KG1 (cell line): ENCODE measurements around the gene PHAX.
"Not testable (repeated sequence)": the region's sequence is repeated elsewhere in the genome, so short reads cannot be mapped to it uniquely, and the experiment has no call there.

Source experiments
- DNase-seq: peaks from one replicate; lab custom pipeline; 2025; lab: John Stamatoyannopoulos, UW

Gene PHAX

DNA sequence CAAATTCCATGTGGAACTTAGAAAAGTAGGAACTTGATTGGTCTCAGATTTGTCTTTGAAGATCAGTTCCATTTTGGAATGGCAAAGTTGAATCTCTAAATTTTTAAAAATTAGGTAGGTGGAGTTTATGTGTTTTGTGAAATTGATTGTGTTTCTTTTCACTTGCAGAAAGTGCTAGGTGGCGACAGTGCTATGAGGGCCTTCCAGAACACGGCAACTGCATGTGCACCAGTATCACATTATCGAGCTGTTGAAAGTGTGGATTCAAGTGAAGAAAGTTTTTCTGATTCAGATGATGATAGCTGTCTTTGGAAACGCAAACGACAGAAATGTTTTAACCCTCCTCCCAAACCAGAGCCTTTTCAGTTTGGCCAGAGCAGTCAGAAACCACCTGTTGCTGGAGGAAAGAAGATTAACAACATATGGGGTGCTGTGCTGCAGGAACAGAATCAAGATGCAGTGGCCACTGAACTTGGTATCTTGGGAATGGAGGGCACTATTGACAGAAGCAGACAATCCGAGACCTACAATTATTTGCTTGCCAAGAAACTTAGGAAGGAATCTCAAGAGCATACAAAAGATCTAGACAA is 2.8 kb downstream of the PHAX start:
- no peak for DNase-seq

DNA sequence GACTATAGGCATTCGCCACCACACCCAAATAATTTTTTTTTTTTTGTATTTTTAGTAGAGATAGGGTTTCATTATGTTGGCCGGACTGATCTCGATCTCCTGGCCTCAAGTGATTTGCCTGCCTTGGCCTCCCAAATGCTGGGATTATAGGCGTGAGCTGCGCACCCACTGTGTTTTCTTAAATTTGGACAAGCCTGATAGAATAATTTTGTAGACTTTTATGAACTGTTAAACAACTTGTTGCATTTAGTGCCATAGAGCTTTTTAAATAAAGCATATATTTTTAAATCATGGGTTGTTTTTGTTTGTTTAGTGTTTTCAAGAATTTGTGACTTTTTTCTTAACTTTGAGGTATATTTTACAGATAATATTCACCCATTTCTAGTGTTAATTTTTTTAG is 4.8 kb downstream of the PHAX start:
- DNase-seq = no peak

DNA sequence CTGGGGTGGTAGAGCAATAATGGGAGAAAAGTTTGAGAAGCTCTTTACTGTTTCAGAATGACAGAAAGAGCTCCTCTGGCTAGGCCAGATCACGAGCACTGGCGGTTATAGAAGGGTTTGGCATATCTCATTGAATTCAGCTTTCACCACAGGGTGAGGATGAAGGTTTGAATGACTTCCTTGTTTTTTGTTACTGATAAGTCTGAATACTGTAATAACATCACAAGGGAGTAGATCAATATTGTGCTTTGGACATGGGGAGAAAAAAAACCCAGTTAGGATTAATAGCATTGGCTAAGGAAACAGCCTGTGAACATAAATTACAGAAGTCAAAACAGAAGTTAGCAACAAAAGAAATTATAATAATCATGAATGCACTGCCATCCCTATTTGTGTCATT is 9.4 kb downstream of the PHAX start:
- DNase-seq = no peak

DNA sequence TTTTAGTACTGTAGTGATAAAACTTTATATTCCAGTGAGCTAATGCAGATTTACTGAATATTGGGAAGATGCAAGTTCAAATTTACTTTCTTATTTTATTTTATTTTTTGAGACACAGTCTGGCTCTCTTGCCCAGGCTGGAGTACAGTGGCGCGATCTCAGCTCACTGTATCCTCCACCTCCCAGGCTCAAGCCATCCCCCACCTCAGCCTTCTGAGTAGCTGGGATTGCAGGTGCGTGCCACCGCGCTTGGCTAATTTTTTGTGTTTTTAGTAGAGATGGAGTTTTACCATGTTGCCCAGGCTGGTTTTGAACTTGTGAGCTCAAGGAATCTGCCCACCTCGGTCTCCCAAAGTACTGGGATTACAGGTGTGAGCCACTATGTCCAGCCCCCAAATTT is 9.9 kb downstream of the PHAX start:
- no peak for DNase-seq

DNA sequence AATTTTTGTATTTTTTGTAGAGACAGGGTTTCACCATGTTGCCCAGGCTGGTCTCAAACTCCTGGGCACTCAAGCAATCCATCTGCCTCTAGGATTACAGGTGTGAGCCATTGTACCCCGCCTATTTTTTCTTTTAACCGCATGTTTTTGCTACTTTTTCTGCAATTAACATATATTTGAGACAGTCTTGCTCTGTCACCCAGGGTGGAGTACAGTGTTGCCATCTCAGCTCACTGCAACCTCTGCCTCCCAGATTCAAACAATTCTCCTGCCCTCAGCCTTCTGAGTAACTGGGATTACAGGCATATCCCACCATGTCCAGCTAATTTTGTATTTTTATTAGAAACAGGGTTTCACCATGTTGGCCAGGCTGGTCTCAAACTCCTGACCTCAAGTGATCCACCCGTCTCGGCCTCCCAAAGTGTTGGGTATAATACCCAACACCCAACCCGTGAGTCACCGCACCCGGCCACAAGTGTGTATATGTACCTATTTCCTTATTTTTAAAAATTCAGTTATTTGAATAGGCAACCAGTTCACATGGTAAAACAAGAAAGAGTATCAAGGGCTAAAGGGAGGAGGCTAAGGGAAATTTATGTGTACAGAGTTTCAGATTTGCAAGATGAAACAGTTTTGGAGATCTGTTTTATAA is 13.3 kb downstream of the PHAX start:
- no peak for DNase-seq

DNA sequence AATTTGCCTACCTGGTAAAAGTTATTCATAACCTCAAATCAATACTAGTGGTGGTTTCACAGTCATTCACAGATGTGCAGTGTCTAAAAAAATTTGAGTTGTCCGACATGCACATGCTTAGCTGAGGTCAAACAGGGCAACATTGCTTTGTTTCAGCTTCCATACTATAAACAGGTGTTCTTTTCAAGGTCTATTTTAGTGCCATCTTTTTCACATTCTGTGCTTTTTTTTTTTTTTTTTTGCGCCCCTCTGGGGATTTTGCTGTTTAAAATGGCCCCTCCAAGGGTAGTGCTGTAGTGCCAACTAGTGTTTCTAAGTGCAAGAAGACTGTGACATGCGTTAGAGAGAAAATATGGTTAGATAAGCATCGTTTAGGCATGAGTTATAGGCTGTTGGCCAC is 14.5 kb downstream of the PHAX start:
- DNase-seq = no peak

DNA sequence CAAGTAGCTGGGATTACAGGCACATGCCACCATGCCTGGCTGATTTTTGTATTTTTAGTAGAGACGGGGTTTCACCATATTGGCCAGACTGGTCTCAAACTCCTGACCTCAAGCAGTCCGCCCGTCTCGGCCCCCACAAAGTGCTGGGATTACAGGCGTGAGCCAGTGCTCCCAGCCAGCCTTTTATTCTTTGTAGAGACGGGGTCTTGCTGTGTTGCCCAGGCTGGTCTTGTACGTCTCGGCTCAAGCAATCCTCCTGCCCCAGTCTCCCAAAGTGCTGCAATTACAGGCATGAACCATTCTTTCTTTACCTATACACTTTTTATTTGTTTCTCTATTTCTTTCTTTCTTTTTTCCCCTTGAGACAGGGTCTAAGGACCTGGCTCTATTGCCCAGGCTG is 16.9 kb downstream of the PHAX start:
- not testable (repeated sequence) for DNase-seq

DNA sequence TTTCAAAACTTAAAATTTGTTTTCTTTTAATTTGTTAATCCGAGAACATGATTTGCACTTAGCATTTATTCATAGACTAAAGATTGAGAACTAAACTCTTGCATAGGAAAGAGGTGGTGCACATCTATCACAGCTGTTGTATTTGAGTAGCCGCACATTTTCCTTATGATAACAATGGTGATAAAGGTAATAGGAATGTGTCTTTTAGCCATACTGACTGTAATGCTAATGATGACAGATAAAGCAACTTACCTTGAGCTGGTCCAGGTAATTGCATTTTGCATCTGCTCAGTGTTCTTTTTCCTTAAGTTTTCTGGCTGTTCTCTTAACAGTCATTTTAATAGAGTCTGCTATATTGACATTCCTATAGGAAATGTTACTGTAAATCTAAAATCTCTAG is 19.0 kb downstream of the PHAX start:
- no peak for DNase-seq

DNA sequence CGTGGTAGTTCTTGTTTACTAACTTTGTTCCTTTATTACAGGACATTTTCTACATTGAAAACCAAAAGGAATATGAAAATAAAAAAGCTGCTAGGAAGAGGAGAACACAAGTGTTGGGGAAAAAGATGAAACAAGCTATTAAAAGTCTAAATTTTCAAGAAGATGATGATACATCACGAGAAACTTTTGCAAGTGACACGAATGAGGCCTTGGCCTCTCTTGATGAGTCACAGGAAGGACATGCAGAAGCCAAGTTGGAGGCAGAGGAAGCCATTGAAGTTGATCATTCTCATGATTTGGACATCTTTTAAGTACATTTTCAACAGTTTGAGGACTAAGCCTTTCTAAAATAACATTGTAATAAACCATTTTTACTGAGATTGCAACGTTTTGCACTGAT is 23.8 kb downstream of the PHAX start:
- DNase-seq = no peak

DNA sequence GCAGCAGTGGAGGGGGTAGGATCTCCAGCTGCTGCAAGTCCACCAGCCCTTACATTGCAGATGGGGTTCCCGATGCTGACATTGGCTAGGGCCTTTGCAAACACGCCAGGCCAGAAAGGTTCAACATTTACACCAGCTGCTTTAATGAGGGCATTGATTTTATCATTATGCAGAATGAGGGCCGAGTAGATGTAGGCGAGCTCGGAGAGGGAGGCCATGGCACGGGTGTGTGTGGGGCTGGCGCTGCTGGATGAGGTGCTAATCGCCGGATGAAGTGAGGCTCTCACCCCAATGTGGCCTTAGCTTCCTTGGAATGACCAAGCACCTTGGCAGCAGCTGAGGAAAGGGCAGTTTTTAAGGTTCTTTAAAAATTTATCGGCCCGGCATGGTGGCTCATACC is 27.4 kb downstream of the PHAX start:
- no peak for DNase-seq

DNA sequence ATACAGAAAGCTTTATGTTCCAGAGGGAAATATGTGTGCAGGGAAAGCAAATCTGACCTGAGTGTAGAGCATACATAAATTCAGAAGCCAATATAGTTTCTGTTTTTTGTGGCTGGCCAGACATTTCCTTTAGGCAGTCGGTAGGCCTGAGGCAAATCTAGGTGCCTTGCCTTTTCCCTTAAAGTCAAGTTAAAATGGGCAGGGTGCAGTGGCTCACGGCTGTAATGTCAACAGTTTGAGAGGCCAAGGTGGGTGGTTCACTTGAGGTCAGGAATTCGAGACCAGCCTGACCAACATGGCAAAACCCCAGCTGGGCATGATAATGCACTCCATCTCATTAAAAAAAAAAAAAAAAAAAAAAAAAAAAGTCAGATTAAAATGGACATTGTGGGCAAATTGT is 31.2 kb downstream of the PHAX start:
- no peak for DNase-seq

DNA sequence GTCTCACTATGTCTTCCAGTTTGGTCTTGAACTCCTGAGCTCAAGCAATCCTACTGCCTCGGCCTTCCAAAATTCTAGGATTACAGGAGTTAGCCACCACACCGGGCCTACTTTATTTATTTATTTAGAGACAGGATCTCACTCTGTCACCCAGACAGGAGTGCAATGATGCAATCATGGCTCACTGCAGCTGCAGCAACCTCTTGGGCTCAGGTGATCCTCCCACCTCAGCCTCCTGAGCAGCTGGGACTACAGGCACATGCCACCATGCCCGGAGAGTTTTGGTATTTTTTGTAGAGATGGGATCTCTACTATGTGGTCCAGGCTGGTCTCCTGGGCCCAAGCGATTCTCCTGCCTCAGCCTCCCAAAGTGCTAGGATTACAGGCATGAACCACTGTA is 32.8 kb downstream of the PHAX start:
- DNase-seq = no peak

DNA sequence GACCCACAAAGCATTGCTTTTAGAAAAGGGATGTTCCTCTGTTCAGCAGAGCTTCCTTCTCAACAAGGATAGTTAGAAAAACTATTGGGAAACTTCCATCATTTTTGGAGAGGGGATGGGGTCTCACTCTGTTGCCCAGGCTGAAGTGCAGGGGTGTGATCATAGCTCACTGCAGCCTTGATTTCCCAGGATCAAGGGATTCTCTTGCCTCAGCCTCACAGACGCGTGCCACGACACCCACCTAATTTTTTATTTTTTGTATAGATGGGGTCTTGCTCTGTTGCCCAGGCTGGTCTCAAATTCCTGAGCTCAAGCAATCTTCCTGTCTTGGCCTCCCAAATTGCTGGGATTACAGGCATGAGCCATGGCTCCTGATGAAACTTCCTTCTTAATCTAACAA is 34.8 kb downstream of the PHAX start:
- DNase-seq = no peak

DNA sequence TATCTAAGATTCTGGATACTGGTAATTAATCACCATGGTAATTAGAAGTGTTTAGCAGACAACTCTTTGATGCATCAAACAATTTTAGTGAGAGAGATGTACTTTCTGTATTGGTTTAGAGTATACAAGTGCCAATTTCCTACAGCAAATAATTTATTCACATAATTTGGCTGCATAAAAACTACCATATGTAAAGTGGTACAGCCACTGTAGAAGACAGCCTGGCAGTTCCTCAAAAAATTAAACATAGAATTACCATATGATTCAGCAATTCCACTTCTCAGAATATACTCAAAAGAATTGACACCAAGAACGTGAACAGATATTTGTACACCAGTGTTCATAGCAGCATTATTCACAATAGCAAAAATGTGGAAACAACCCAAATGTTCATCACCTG is 36.2 kb downstream of the PHAX start:
- DNase-seq = no peak

DNA sequence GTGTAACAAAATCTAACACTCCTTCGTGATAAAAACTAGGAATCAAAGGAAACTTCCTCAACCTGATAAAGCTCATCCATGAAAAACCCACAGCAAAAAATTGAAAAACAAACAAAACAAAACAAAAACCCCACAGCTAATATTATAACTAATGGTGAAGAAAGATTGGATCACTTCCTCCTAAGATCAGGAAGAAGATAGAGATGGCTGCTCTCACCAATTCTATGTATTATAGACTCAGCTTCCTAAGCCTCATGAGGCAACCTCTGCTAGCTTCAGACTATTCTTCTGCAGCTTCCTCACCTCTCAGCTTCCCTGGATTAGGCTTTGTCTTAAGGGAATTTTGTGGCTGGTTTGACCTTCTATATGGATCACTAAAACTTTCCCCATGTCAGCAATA is 40.1 kb downstream of the PHAX start:
- DNase-seq = no peak

DNA sequence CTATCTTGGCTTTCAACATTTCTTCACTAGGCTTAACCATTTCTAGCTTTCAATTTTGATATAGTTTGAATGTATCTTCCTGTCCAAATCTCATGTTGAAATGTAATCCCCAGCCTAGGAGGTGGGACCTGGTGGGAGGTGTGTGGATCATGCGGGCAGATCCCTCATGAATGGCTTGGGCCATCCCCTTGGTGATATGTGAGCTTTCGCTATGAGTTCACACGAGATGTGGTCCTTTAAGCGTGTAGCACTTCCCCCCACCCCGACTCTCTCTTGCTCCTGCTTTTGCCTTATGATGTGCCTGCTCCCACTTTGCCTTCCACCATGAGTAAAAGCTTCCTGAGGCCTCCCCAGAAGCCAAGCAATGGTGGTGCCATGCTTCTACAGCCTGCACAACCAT is 40.6 kb downstream of the PHAX start:
- no peak for DNase-seq

DNA sequence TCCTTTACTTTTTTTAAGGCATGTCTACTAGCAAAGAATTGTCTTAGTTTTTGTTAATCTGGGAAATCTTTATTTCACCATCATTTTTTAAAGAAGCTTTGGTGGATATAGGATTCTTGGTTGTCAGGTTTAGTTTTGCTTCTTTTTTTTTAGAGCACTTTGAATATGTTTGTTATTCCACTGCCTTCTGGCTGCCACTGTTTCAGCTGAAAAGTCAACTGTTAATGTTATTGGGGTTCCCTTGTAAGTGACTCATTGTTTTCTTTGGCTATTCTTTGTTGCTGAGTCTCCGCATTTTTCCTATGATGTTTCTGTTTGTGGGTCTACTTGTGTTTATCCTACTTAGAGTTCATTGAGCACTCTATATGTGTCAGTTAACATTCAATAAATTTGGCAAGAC is 44.4 kb downstream of the PHAX start:
- no peak for DNase-seq

DNA sequence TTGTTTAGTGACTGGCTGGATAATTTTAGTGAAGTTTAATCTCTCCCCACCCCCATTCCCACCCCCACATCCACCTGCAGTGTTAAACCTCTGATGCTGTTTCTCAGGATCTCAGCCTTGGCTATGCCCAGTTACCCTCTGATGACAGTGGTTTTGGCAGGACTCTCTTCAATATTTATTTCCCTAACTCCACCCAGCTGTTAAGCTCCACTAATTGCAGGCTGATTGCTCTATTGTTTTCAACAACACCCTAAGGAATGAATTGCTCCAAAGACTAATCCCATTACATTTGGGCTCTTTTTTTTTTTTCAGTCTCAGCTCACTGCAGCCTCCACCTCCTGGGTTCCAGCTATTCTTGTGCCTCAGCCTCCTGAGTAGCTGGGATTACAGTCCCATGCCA is 46.3 kb downstream of the PHAX start:
- no peak for DNase-seq

DNA sequence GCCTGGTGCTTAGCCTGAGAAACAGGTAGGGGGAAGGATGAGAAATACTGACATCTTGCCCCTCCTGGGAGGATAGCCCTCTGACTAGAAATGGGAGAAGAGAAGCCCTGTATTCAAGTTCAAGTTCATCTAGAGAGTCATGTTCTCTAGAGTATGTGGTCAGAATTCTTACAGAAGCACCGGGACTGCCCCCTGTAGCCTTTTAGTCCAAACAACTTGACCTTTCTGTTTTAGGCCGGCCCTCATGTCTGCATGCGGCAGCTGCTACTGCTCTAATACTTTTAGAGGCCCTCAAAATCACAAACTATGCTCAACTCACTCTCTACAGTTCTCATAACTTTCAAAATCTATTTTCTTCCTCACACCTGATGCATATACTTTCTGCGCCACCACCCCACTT is 47.7 kb downstream of the PHAX start:
- DNase-seq = no peak

DNA sequence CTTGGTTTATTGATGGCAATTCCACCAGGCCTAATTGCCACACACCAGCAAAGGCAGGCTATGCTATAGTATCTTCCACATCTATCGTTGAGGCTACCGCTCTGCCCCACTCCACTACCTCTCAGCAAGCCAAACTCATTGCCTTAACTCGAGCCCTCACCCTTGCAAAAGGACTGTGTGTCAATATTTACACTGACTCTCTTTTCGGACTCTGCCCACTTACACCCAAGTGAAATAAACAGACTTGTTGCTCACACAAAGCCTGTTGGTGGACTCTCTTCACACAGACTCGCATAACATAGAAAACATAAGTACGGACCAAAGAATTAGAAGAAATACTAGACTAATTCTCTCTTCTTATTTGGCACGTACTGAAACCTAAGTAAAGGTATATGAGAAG is 48.3 kb downstream of the PHAX start:
- not testable (repeated sequence) for DNase-seq

DNA sequence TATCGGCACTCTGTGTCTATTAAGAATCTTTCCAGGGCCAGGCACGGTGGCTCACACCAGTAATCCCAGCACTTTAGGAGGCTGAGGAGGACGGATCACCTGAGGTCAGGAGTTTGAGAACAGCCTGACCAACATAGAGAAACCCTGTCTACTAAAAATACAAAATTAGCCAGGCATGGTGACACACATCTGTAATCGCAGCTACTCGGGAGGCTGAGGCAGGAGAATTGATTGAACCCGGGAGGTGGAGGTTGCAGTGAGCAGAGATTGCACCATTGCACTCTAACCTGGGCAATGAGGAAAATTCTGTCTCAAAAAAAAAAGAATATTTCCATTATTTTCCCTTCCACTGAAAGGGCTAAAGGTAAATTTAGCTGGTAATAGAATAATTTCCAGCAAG is 49.0 kb downstream of the PHAX start:
- DNase-seq = not testable (repeated sequence)

DNA sequence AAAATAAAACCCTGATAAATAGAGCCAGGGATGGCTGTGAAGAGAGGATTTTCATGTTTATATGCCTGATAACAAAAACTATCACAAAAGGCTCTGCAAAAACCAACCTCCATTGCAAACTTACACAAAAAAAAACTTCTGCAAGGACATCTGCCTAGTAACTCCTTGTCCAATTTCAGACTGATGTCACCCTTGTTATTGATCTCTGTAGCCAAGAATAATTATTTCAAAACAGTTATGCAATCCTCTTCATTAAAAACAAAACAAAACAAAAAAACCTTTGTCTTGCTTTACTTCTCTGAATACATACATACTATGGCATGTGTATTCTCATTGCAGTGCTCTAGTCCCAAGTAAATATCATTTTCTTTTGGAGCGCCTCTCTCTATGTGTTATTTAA is 49.7 kb downstream of the PHAX start:
- no peak for DNase-seq

DNA sequence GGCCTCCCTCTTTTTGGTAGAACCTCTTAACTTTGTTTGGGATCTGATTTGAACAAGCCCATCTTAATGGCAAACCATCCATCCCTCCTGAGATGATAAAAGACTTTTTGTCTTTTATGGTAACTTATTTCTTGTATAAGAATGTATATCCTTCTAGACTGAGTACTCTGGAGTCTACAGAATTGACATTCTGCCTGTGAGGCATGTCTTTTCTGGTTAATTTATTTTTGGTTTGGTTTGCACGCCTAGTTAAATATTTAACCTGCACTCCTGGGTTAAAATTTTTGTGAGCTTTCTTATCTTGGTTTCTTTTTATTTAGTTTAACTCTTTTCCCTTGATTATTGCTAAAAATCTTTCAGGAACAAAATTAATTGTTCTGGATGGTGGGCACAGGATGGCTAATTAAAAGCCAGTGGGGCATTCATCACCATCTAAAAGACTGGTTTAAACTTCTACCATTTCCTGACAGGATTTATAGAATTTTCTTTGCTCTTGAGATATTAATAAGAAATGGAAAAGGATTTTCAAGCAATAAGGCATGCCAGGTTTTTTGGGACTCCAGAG is 50.3 kb downstream of the PHAX start:
- no peak for DNase-seq

DNA sequence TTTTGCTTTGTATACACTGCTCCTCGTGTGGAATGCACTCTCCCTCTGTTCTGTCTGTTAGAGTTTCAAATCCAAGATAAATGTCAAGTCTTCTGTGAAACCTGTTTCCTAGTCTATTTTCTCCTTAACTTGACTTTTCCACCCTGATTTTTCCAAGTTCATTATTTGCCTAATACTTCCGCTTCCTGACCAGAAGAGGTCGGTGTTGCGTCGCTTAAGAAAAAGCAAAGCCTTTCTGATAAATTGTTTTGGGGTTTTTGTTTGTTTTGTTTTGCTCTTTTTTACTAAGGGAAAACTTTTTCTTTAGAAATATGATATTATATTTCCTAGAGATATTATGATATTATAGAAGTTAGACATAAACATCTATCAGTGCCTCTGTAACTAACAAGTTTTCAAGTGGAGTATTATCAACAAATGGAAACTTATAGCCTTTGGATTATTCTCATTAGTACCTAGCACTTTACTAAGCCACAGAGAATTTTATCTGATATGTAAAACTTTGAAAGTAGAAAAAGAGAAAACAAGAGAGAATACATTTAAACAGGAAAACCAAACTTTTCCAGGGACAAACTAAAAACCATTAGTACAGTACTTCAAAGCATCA is 55.8 kb downstream of the PHAX start:
- no peak for DNase-seq
